Suprapubic skin (tissue), 4 donors: ENCODE measurements around the gene ZNF837. TPM values are rescaled to one million over a fixed set of nuclear protein-coding genes. Genes with fewer than 3 reads are reported as not detected.

Source experiments
- DNase-seq, 2 donors: peaks; one replicate each; pipeline ENCODE4 v3.0.0-alpha.2; 2019; ENCODE audit warnings: low spot score in 2 of 2
- H3K27ac ChIP-seq: fragments of 200-600 bp; sonication (generic); one replicate; pipeline ENCODE4 v1.5.1; 2019
- H3K27me3 ChIP-seq: fragments of 200-600 bp; sonication (generic); one replicate; pipeline ENCODE4 v1.5.1; 2019
- H3K36me3 ChIP-seq: fragments of 200-600 bp; sonication (generic); one replicate; pipeline ENCODE4 v1.5.1; 2019
- H3K4me1 ChIP-seq: fragments of 200-600 bp; sonication (generic); one replicate; pipeline ENCODE4 v1.5.1; 2019
- H3K4me3 ChIP-seq: fragments of 200-600 bp; sonication (generic); one replicate; pipeline ENCODE4 v1.5.1; 2019; ENCODE audit warnings: mild to moderate bottlenecking
- H3K9me3 ChIP-seq: fragments of 200-600 bp; sonication (generic); one replicate; pipeline ENCODE4 v1.5.1; 2019
- CTCF ChIP-seq, 2 donors: fragments of 200-600 bp in 1 of 2; fragments of 450-650 bp in 1 of 2; sonication (generic) in 1 of 2; IDR thresholded peaks; one replicate each; pipeline ENCODE4 v1.5.1; 2016 to 2019; ENCODE audit warnings: antibody characterized with exemption in 2 of 2, mild to moderate bottlenecking in 1 of 2, moderate library complexity in 1 of 2
- EP300 ChIP-seq: sonication (generic); formaldehyde crosslinking; IDR thresholded peaks from one replicate; pipeline ENCODE4 v1.6.1; 2017; ENCODE audit warnings: antibody characterized with exemption
- POLR2A ChIP-seq, 2 donors: fragments of 450-650 bp; IDR thresholded peaks; one replicate each; pipeline ENCODE4 v1.6.1; 2017; ENCODE audit warnings: antibody characterized with exemption in 2 of 2, mild to moderate bottlenecking in 2 of 2, moderate library complexity in 2 of 2
- POLR2AphosphoS5 ChIP-seq, 3 donors: sonication (generic); formaldehyde crosslinking; IDR thresholded peaks; one replicate each; pipeline ENCODE4 v1.6.1; 2017; ENCODE audit warnings: antibody characterized with exemption in 3 of 3
- WGBS: methylation state at CpG from one replicate; pipeline ENCODE4 v1.1.5; 2018; 5-methylcytosine and 5-hydroxymethylcytosine counted together
- total RNA-seq, 4 donors: library from RNA; depleted of rRNA; stranded (reverse); fragments of >200 nt; gene quantifications; one replicate each; pipeline ENCODE4 v1.1.0, GENCODE V29; 2016

The ZNF837 gene
- total RNA-seq, 4 donors from 2014 or later, result 2.6 to 6.2 (median 4.3) TPM

- DNase-seq, result no peak
- TF ChIP-seq EP300, result no peak
- no peak for TF ChIP-seq CTCF (IDR thresholded peaks at IDR 0.05)
- TF ChIP-seq POLR2A (IDR thresholded peaks at IDR 0.05), result no peak
- TF ChIP-seq POLR2AphosphoS5 (IDR thresholded peaks at IDR 0.05), result no peak
- no peaks in the 10 kb centered on the region for H3K9me3 ChIP-seq
Observed at GRCh38 chr19:58368561-58369360, 12.1 kb downstream of the ZNF837 start.

GRCh38 chr19:58367698-58368454, 13.0 kb downstream of the ZNF837 start:
- no peaks in the 10 kb centered on the region for H3K27me3 ChIP-seq
- no peaks in the 10 kb centered on the region for H3K9me3 ChIP-seq
- TF ChIP-seq CTCF (IDR thresholded peaks at IDR 0.05), result no peak
- TF ChIP-seq POLR2A (IDR thresholded peaks at IDR 0.05), result no peak
- TF ChIP-seq EP300, result no peak
- TF ChIP-seq POLR2AphosphoS5 (IDR thresholded peaks at IDR 0.05), result no peak
- no peak for DNase-seq
- 89% methylated on average over 44 of the region's 106 CpGs for WGBS
- peaks cover 7% of the 10 kb centered on the region for H3K4me1 ChIP-seq
- H3K36me3 ChIP-seq, result peaks cover 21% of the 10 kb centered on the region
- no peak overlapping the region for H3K27ac ChIP-seq
- no peak overlapping the region for H3K4me3 ChIP-seq

More at GRCh38 chr19:58368561-58369360, 12.1 kb downstream of the ZNF837 start:
- H3K27me3 ChIP-seq, result no peaks in the 10 kb centered on the region
- H3K27ac ChIP-seq, result no peak overlapping the region
- 100% methylated on average over 2 of the region's 68 CpGs for WGBS
- H3K36me3 ChIP-seq, result peaks cover 21% of the 10 kb centered on the region
- H3K4me1 ChIP-seq, result no peaks in the 10 kb centered on the region
- no peak overlapping the region for H3K4me3 ChIP-seq

- WGBS, result 93% methylated on average over 22 of the region's 32 CpGs
- no peak for DNase-seq
- no peak for TF ChIP-seq CTCF (IDR thresholded peaks at IDR 0.05)
- no peak for TF ChIP-seq POLR2A (IDR thresholded peaks at IDR 0.05)
- TF ChIP-seq EP300, result no peak
- no peak for TF ChIP-seq POLR2AphosphoS5 (IDR thresholded peaks at IDR 0.05)
- Histone ChIP-seq H3K4me1 (peaks cover 10% of the 10 kb centered on the region), H3K27ac (no peak overlapping the region), H3K4me3 (no peak overlapping the region), H3K9me3 (no peaks in the 10 kb centered on the region), H3K27me3 (no peaks in the 10 kb centered on the region), H3K36me3 (peaks cover 21% of the 10 kb centered on the region)
Observed at GRCh38 chr19:58366585-58367430, 14.0 kb downstream of the ZNF837 start.

GRCh38 chr19:58364146-58364545, 16.7 kb downstream of the ZNF837 start:
- peaks cover 14% of the 10 kb centered on the region for H3K4me1 ChIP-seq
- no peak overlapping the region for H3K4me3 ChIP-seq
- peaks cover 19% of the 10 kb centered on the region for H3K36me3 ChIP-seq
- no peaks in the 10 kb centered on the region for H3K9me3 ChIP-seq
- TF ChIP-seq EP300, result no peak
- TF ChIP-seq POLR2AphosphoS5 (IDR thresholded peaks at IDR 0.05), result no peak
- no peak for TF ChIP-seq POLR2A (IDR thresholded peaks at IDR 0.05)
- no peak overlapping the region for H3K27ac ChIP-seq
- 69% methylated on average over 5 of the region's 5 CpGs for WGBS
- no peak for DNase-seq
- no peaks in the 10 kb centered on the region for H3K27me3 ChIP-seq

- peaks cover 3% of the 10 kb centered on the region for H3K27me3 ChIP-seq
- peak within 1 kb of the TSS; percentile 96 for H3K27ac ChIP-seq
- WGBS, result under 1% methylated on average over 41 of the region's 74 CpGs
- peak in 1 of 2 donors; percentile 52 for TF ChIP-seq POLR2A (IDR thresholded peaks at IDR 0.05)
- peak; percentile 4 to 95 (median 61) for TF ChIP-seq POLR2AphosphoS5 (IDR thresholded peaks at IDR 0.05)
- TF ChIP-seq EP300, result no peak
- H3K36me3 ChIP-seq, result peaks cover 4% of the 10 kb centered on the region
- no peaks in the 10 kb centered on the region for H3K9me3 ChIP-seq
- peak within 1 kb of the TSS; percentile 82 for H3K4me3 ChIP-seq
- H3K4me1 ChIP-seq, result peaks cover 14% of the 10 kb centered on the region
- DNase-seq, result peak; percentile 97
Observed at GRCh38 chr19:58362272-58362994, 18.4 kb downstream of the ZNF837 start, which contains the start of gene ZNF497. Gene ZNF497, minus strand, starts transcription at chr19:58362751. Its CDS starts 5,116 bp downstream, at chr19:58357635.
